Measurements from ENCODE around the gene DAPK2. TPM values are rescaled to one million over a fixed set of nuclear protein-coding genes. Genes with fewer than 3 reads are reported as not detected.

The DAPK2 gene
- total and polyA plus RNA-seq, 3 experiments from 2014 or later = 2.2 to 5.5 (median 4.4) TPM

GRCh38 chr15:63920504-63921175 is 125.6 kb downstream of the DAPK2 start:
- H3K27ac ChIP-seq (ENCODE audit: low read depth, low read length) = no peak overlapping the region
- Mint-ChIP-seq H3K27ac (peak overlapping the region in 3 of 8 donors; percentile 30 to 61 (median 47)), H3K4me3 (no peak overlapping the region)

GRCh38 chr15:63918901-63919348 is 127.4 kb downstream of the DAPK2 start:
- ChIA-PET CTCF (interaction anchor here (1.1 kb wide), 1 partner anchor 52 kb away, joined by 3 read pairs; no protein-coding TSS in a partner anchor), POLR2A (no interaction called here)
- no peak overlapping the region for H3K27ac ChIP-seq (ENCODE audit: low read depth, low read length)
- no peak for DNase-seq
- no peaks in the 10 kb centered on the region for H3K36me3 ChIP-seq (ENCODE audit: insufficient read depth, low read length)
- H3K27me3 ChIP-seq (ENCODE audit: insufficient read depth, low read length, poor library complexity, severe bottlenecking) = no peaks in the 10 kb centered on the region
- H3K4me1 ChIP-seq (ENCODE audit: insufficient read depth, low read length) = peaks cover 10% of the 10 kb centered on the region
- Mint-ChIP-seq H3K4me1 (peaks cover 4 to 16% (median 10%) of the 10 kb centered on the region in 3 donors), H3K4me3 (no peak overlapping the region), H3K27me3 (peaks cover 0 to 3% of the 10 kb centered on the region in 2 donors), H3K36me3 (peaks cover 0 to 14% (median 2%) of the 10 kb centered on the region in 3 donors), H3K9me3 (no peaks in the 10 kb centered on the region), H3K27ac (peak overlapping the region in 1 of 8 donors; percentile 82)
- no peaks in the 10 kb centered on the region for H3K9me3 ChIP-seq (ENCODE audit: low read length)
- H3K4me3 ChIP-seq (ENCODE audit: low read length) = no peak overlapping the region

More at GRCh38 chr15:63920504-63921175, 125.6 kb downstream of the DAPK2 start:
- ChIA-PET CTCF (interaction anchor here (0.6 to 1.4 kb wide), 4 partner anchors 11 to 126 kb away, joined by 3 to 4 read pairs (median 4); no protein-coding TSS in a partner anchor), POLR2A (no interaction called here)
- H3K36me3 Mint-ChIP-seq = peaks cover 0 to 14% (median 2%) of the 10 kb centered on the region in 3 donors
- H3K4me1 ChIP-seq (ENCODE audit: insufficient read depth, low read length) = peaks cover 10% of the 10 kb centered on the region
- H3K27me3 Mint-ChIP-seq = peaks cover 0 to 2% of the 10 kb centered on the region in 2 donors
- DNase-seq = no peak
- H3K9me3 Mint-ChIP-seq = no peaks in the 10 kb centered on the region
- no peaks in the 10 kb centered on the region for H3K27me3 ChIP-seq (ENCODE audit: insufficient read depth, low read length, poor library complexity, severe bottlenecking)
- H3K4me1 Mint-ChIP-seq = peaks cover 4 to 16% (median 10%) of the 10 kb centered on the region in 3 donors
- no peaks in the 10 kb centered on the region for H3K36me3 ChIP-seq (ENCODE audit: insufficient read depth, low read length)
- no peaks in the 10 kb centered on the region for H3K9me3 ChIP-seq (ENCODE audit: low read length)
- H3K4me3 ChIP-seq (ENCODE audit: low read length) = no peak overlapping the region

GRCh38 chr15:63918317-63918672 is 128.0 kb downstream of the DAPK2 start:
- Mint-ChIP-seq H3K36me3 (peaks cover 0 to 14% (median 0%) of the 10 kb centered on the region in 3 donors), H3K4me3 (no peak overlapping the region), H3K27me3 (peaks cover 0 to 3% of the 10 kb centered on the region in 2 donors), H3K9me3 (no peaks in the 10 kb centered on the region), H3K4me1 (peaks cover 4 to 16% (median 10%) of the 10 kb centered on the region in 3 donors), H3K27ac (peak overlapping the region in 1 of 8 donors; percentile 50)
- POLR2A ChIA-PET = no interaction called here
- H3K9me3 ChIP-seq (ENCODE audit: low read length) = no peaks in the 10 kb centered on the region
- CTCF ChIA-PET = no interaction called here
- H3K27ac ChIP-seq (ENCODE audit: low read depth, low read length) = no peak overlapping the region
- peaks cover 10% of the 10 kb centered on the region for H3K4me1 ChIP-seq (ENCODE audit: insufficient read depth, low read length)
- no peak for DNase-seq
- no peaks in the 10 kb centered on the region for H3K27me3 ChIP-seq (ENCODE audit: insufficient read depth, low read length, poor library complexity, severe bottlenecking)
- H3K4me3 ChIP-seq (ENCODE audit: low read length) = no peak overlapping the region
- no peaks in the 10 kb centered on the region for H3K36me3 ChIP-seq (ENCODE audit: insufficient read depth, low read length)

GRCh38 chr15:63917588-63918316 is 128.5 kb downstream of the DAPK2 start:
- CTCF ChIA-PET = no interaction called here
- H3K27me3 ChIP-seq (ENCODE audit: insufficient read depth, low read length, poor library complexity, severe bottlenecking) = no peaks in the 10 kb centered on the region
- no peak overlapping the region for H3K4me3 ChIP-seq (ENCODE audit: low read length)
- peaks cover 4 to 16% (median 10%) of the 10 kb centered on the region in 3 donors for H3K4me1 Mint-ChIP-seq
- H3K9me3 ChIP-seq (ENCODE audit: low read length) = no peaks in the 10 kb centered on the region
- H3K9me3 Mint-ChIP-seq = no peaks in the 10 kb centered on the region
- no peak overlapping the region for H3K27ac Mint-ChIP-seq
- H3K27me3 Mint-ChIP-seq = peaks cover 0 to 3% of the 10 kb centered on the region in 2 donors
- peaks cover 0 to 8% (median 0%) of the 10 kb centered on the region in 3 donors for H3K36me3 Mint-ChIP-seq
- no peak for DNase-seq
- no peak overlapping the region for H3K27ac ChIP-seq (ENCODE audit: low read depth, low read length)
- no peak overlapping the region for H3K4me3 Mint-ChIP-seq
- H3K36me3 ChIP-seq (ENCODE audit: insufficient read depth, low read length) = no peaks in the 10 kb centered on the region
- H3K4me1 ChIP-seq (ENCODE audit: insufficient read depth, low read length) = peaks cover 10% of the 10 kb centered on the region
- POLR2A ChIA-PET = no interaction called here

GRCh38 chr15:63915873-63916771 is 130.2 kb downstream of the DAPK2 start:
- Histone ChIP-seq H3K4me3 (ENCODE audit: low read length) (no peak overlapping the region), H3K27me3 (ENCODE audit: insufficient read depth, low read length, poor library complexity, severe bottlenecking) (no peaks in the 10 kb centered on the region), H3K4me1 (ENCODE audit: insufficient read depth, low read length) (peaks cover 10% of the 10 kb centered on the region), H3K36me3 (ENCODE audit: insufficient read depth, low read length) (no peaks in the 10 kb centered on the region), H3K27ac (ENCODE audit: low read depth, low read length) (no peak overlapping the region), H3K9me3 (ENCODE audit: low read length) (no peaks in the 10 kb centered on the region)
- Mint-ChIP-seq H3K27me3 (peaks cover 0 to 3% of the 10 kb centered on the region in 2 donors), H3K4me1 (peaks cover 4 to 13% (median 9%) of the 10 kb centered on the region in 3 donors), H3K4me3 (no peak overlapping the region), H3K9me3 (no peaks in the 10 kb centered on the region), H3K27ac (peak overlapping the region in 1 of 8 donors; percentile 47), H3K36me3 (peaks cover 0 to 7% (median 0%) of the 10 kb centered on the region in 3 donors)
- no peak for DNase-seq
- POLR2A ChIA-PET = no interaction called here
- CTCF ChIA-PET = interaction anchor here (0.8 to 0.9 kb wide), 3 partner anchors 24 to 95 kb away, joined by 3 read pairs; no protein-coding TSS in a partner anchor

GRCh38 chr15:63915209-63915872 is 130.9 kb downstream of the DAPK2 start:
- Histone ChIP-seq H3K9me3 (ENCODE audit: low read length) (no peaks in the 10 kb centered on the region), H3K27ac (ENCODE audit: low read depth, low read length) (no peak overlapping the region), H3K4me3 (ENCODE audit: low read length) (no peak overlapping the region), H3K27me3 (ENCODE audit: insufficient read depth, low read length, poor library complexity, severe bottlenecking) (no peaks in the 10 kb centered on the region), H3K4me1 (ENCODE audit: insufficient read depth, low read length) (peaks cover 2% of the 10 kb centered on the region), H3K36me3 (ENCODE audit: insufficient read depth, low read length) (no peaks in the 10 kb centered on the region)
- H3K36me3 Mint-ChIP-seq = peaks cover 0 to 7% (median 0%) of the 10 kb centered on the region in 3 donors
- DNase-seq = no peak
- H3K4me3 Mint-ChIP-seq = no peak overlapping the region
- H3K9me3 Mint-ChIP-seq = no peaks in the 10 kb centered on the region
- H3K27ac Mint-ChIP-seq = no peak overlapping the region
- H3K4me1 Mint-ChIP-seq = peaks cover 0 to 5% (median under 1%) of the 10 kb centered on the region in 3 donors
- POLR2A ChIA-PET = no interaction called here
- peaks cover 0 to 3% of the 10 kb centered on the region in 2 donors for H3K27me3 Mint-ChIP-seq
- CTCF ChIA-PET = interaction anchor here (0.8 kb wide), 2 partner anchors 96 to 130 kb away, joined by 3 read pairs; no protein-coding TSS in a partner anchor

GRCh38 chr15:63913786-63914315 is 132.4 kb downstream of the DAPK2 start:
- no peaks in the 10 kb centered on the region for H3K4me1 ChIP-seq (ENCODE audit: insufficient read depth, low read length)
- H3K4me1 Mint-ChIP-seq = no peaks in the 10 kb centered on the region
- no peaks in the 10 kb centered on the region for H3K36me3 ChIP-seq (ENCODE audit: insufficient read depth, low read length)
- H3K27ac ChIP-seq (ENCODE audit: low read depth, low read length) = no peak overlapping the region
- no peak overlapping the region for H3K4me3 Mint-ChIP-seq
- no peaks in the 10 kb centered on the region for H3K9me3 ChIP-seq (ENCODE audit: low read length)
- DNase-seq = no peak
- no peaks in the 10 kb centered on the region for H3K9me3 Mint-ChIP-seq
- ChIA-PET POLR2A (no interaction called here), CTCF (no interaction called here)
- H3K27me3 Mint-ChIP-seq = peaks cover 0 to 3% of the 10 kb centered on the region in 2 donors
- H3K4me3 ChIP-seq (ENCODE audit: low read length) = no peak overlapping the region
- no peaks in the 10 kb centered on the region for H3K27me3 ChIP-seq (ENCODE audit: insufficient read depth, low read length, poor library complexity, severe bottlenecking)
- H3K36me3 Mint-ChIP-seq = peaks cover 0 to 7% (median 0%) of the 10 kb centered on the region in 3 donors
- H3K27ac Mint-ChIP-seq = peak overlapping the region in 2 of 8 donors; percentile 23 to 42

Measured in CD8-positive, alpha-beta memory T cell (primary cell).